Endothelial cell of umbilical vein (primary cell): ENCODE measurements around the gene AQP2. TPM values are rescaled to one million over a fixed set of nuclear protein-coding genes. Genes with fewer than 3 reads are reported as not detected.

Experiments
- BruUV-seq: library from RNA; stranded (reverse); fragments of 400-500 nt; replicated peaks from 2 replicates; lab custom pipeline; 2021; lab: Mats Ljungman, UMichigan
- CTCF ChIA-PET: fragments of 300-600, 350-600 bp; sonication (Branson Sonifier 250); formaldehyde crosslinking; loops from one replicate; lab custom pipeline; 2021; ENCODE audit warnings: antibody characterized with exemption, inconsistent platforms; lab: Charles Lee
- POLR2A ChIA-PET: fragments of 300-600, 350-600 bp; sonication (Branson Sonifier 250); formaldehyde crosslinking; loops from one replicate; lab custom pipeline; 2021; ENCODE audit warnings: antibody characterized with exemption, inconsistent platforms; lab: Charles Lee
- DNase-seq: peaks from one replicate; pipeline ENCODE4 v3.0.0-alpha.2; 2011; ENCODE audit warnings: low read depth, low spot score
- FAIRE-seq: peaks from 2 replicates; lab custom pipeline; 2011; peaks lifted over from hg19 to GRCh38; lab: Jason Lieb, UNC
- H2AFZ ChIP-seq: 2 replicates; pipeline ENCODE4 v1.6.0; 2012; ENCODE audit warnings: low read depth, low read length, control low read depth, inconsistent platforms
- H3K27ac ChIP-seq: 2 replicates; pipeline ENCODE4 v1.5.1; 2011; ENCODE audit warnings: low read depth, mild to moderate bottlenecking, control low read depth, low read length, moderate library complexity; ENCODE audit not compliant: insufficient read depth
- H3K27me3 ChIP-seq, 2 experiments: 2 replicates each; pipeline versions ENCODE4 v1.6.0 to v1.6.1; 2011; ENCODE audit warnings: low read length in 2 of 2, mixed read lengths in 1 of 2; ENCODE audit not compliant: control insufficient read depth in 2 of 2, insufficient read depth in 2 of 2
- H3K36me3 ChIP-seq, 2 experiments: 2 replicates in 1 of 2; 3 replicates in 1 of 2; pipeline ENCODE4 v1.5.1; 2011; ENCODE audit warnings: low read length in 2 of 2, mild to moderate bottlenecking in 1 of 2, moderate library complexity in 1 of 2; ENCODE audit not compliant: control insufficient read depth in 2 of 2, insufficient read depth in 2 of 2; ENCODE audit errors: extremely low read depth in 1 of 2
- H3K4me1 ChIP-seq: 3 replicates; pipeline ENCODE4 v1.5.1; 2011; ENCODE audit warnings: mild to moderate bottlenecking, low read length; ENCODE audit not compliant: control insufficient read depth, insufficient read depth; ENCODE audit errors: extremely low read depth
- H3K4me2 ChIP-seq: 2 replicates; pipeline ENCODE4 v1.6.1; 2011; ENCODE audit warnings: low read length, control low read depth, mixed read lengths; ENCODE audit not compliant: insufficient read depth
- H3K4me3 ChIP-seq, 3 experiments: fragments of 200-600 bp in 1 of 3; sonication (generic), shearing (Covaris generic) in 1 of 3; replicated peaks in 1 of 3; 2 replicates each; pipeline ENCODE4 v1.5.1; 2011 to 2016; ENCODE audit warnings: control low read depth in 3 of 3, low read length in 3 of 3, mild to moderate bottlenecking in 2 of 3, inconsistent platforms in 1 of 3, low read depth in 1 of 3, moderate library complexity in 1 of 3; ENCODE audit not compliant: insufficient read depth in 1 of 3
- H3K79me2 ChIP-seq: 2 replicates; pipeline ENCODE4 v1.6.0; 2012; ENCODE audit warnings: low read length, inconsistent platforms; ENCODE audit not compliant: control insufficient read depth, insufficient read depth
- H3K9ac ChIP-seq: replicated peaks from 2 replicates; pipeline ENCODE3; 2011; ENCODE audit warnings: low read length, control low read depth; ENCODE audit not compliant: insufficient read depth; ENCODE audit errors: extremely low read depth
- H3K9me1 ChIP-seq: replicated peaks from 3 replicates; pipeline ENCODE4 v1.6.0; 2011; ENCODE audit warnings: mild to moderate bottlenecking, low read length; ENCODE audit not compliant: control insufficient read depth, insufficient read depth; ENCODE audit errors: extremely low read depth
- H3K9me3 ChIP-seq: replicated peaks from 2 replicates; pipeline ENCODE4 v1.5.1; 2012; ENCODE audit warnings: low read length, inconsistent platforms; ENCODE audit not compliant: control insufficient read depth, insufficient read depth
- H4K20me1 ChIP-seq: replicated peaks from 2 replicates; pipeline ENCODE3; 2011; ENCODE audit warnings: mild to moderate bottlenecking, low read length; ENCODE audit not compliant: control insufficient read depth, insufficient read depth; ENCODE audit errors: extremely low read depth
- CTCF ChIP-seq, 2 donors: IDR thresholded peaks; 1 replicate in 1 of 2; 2 replicates in 1 of 2; pipeline ENCODE4 v1.5.1; 2011; ENCODE audit warnings: low read length in 2 of 2, mild to moderate bottlenecking in 2 of 2, moderate library complexity in 2 of 2, control low read depth in 1 of 2, inconsistent platforms in 1 of 2, low read depth in 1 of 2; ENCODE audit not compliant: insufficient read depth in 1 of 2; ENCODE audit errors: extremely low read depth in 1 of 2
- EZH2 ChIP-seq: IDR thresholded peaks from 2 replicates; pipeline ENCODE4 v1.6.1; 2012; ENCODE audit warnings: borderline replicate concordance, low read depth, mild to moderate bottlenecking, moderate library complexity, low read length, inconsistent platforms; ENCODE audit not compliant: severe bottlenecking
- FOS ChIP-seq: IDR thresholded peaks from 2 replicates; pipeline ENCODE4 v1.6.1; 2011; ENCODE audit warnings: mild to moderate bottlenecking, low read length, moderate library complexity, borderline replicate concordance; ENCODE audit not compliant: insufficient read depth
- GATA2 ChIP-seq: IDR thresholded peaks from 2 replicates; pipeline ENCODE4 v1.7.0; 2011; ENCODE audit warnings: low read depth, mild to moderate bottlenecking, moderate library complexity, mixed read lengths, low read length; ENCODE audit not compliant: insufficient read length, insufficient read depth
- MYC ChIP-seq: IDR thresholded peaks from one replicate; pipeline ENCODE4 v1.6.1; 2011; ENCODE audit warnings: mild to moderate bottlenecking, low read depth, low read length
- POLR2A ChIP-seq: IDR thresholded peaks from 2 replicates; pipeline ENCODE4 v1.6.1; 2012; ENCODE audit warnings: low read depth, mild to moderate bottlenecking, control low read depth, low read length
- POLR2AphosphoS5 ChIP-seq: IDR thresholded peaks from 2 replicates; pipeline ENCODE4 v1.6.1; 2012; ENCODE audit warnings: low read depth, mild to moderate bottlenecking, control low read depth, low read length, moderate library complexity; ENCODE audit not compliant: insufficient read depth
- dilution Hi-C: fragments of 300-500 bp; cut with MboI; formaldehyde crosslinking; loops from one replicate; pipeline ENCODE4 v1.15.0; 2019; ENCODE audit warnings: low sequenced_read_pairs; ENCODE audit not compliant: extremely low pct_ligation_motif_present
- intact Hi-C: fragments of 100-400 bp; cut with micrococcal nuclease; formaldehyde crosslinking; loops from one replicate; pipeline ENCODE4 v1.10.0; 2022
- polyA plus RNA-seq, 4 experiments: library from polyadenylated mRNA; depleted of rRNA in 3 of 4; stranded (reverse) in 3 of 4; unstranded in 1 of 4; fragments of >200 nt; gene quantifications; 2 replicates each; pipeline versions ENCODE4 v1.2.1 to v1.2.3, GENCODE V29; 2011 to 2012; ENCODE audit warnings: missing spikeins in 1 of 4
- total RNA-seq: library from RNA; stranded (reverse); gene quantifications from 2 replicates; pipeline ENCODE4 v1.2.3, GENCODE V29; 2021

AQP2 gene
- total and polyA plus RNA-seq, 2 donors (not counting 3 experiments of a cell fraction or from before 2014, with no cell fraction given) = not detected

- FAIRE-seq = no peak
- POLR2A ChIA-PET = no interaction called here
- intact Hi-C loops (no loop called here), dilution Hi-C loops (no loop called here)
- Histone ChIP-seq H2AFZ (no peak overlapping the region), H3K4me3 (no peak overlapping the region), H4K20me1 (no peaks in the 10 kb centered on the region), H3K9ac (no peak overlapping the region), H3K36me3 (no peaks in the 10 kb centered on the region), H3K4me2 (no peak overlapping the region), H3K4me1 (no peaks in the 10 kb centered on the region), H3K79me2 (no peaks in the 10 kb centered on the region), H3K27ac (no peak overlapping the region), H3K9me3 (no peaks in the 10 kb centered on the region), H3K27me3 (no peaks in the 10 kb centered on the region), H3K9me1 (no peaks in the 10 kb centered on the region)
- CTCF ChIA-PET = interaction anchor here (3.2 kb wide), 1 partner anchor 11 kb away, joined by 19 read pairs; no protein-coding TSS in a partner anchor
- no TSS peak for BruUV-seq
- TF ChIP-seq POLR2A (no peak), FOS (no peak), MYC (no peak), CTCF (IDR thresholded peaks at IDR 0.05; ENCODE audit: extremely low read depth in 1 of 2, insufficient read depth in 1 of 2, low read depth in 1 of 2, low read length in 2 of 2) (no peak), POLR2AphosphoS5 (no peak), GATA2 (no peak), EZH2 (no peak)
- no peak for DNase-seq
Observed at GRCh38 chr12:49934505-49934904, 16.0 kb upstream of the AQP2 start.
